ENCODE measurements around the gene SMURF1.

- TF ChIP-seq CTCF (IDR thresholded peaks at IDR 0.05; ENCODE audit: insufficient read depth, low read depth, low read length) (no peak), EZH2 (IDR thresholded peaks at IDR 0.05; ENCODE audit: insufficient read depth, low read length) (no peak)
These were observed 51.7 kb downstream of the SMURF1 start for GRCh38 chr7:99092064-99092720.
